Activated CD8-positive, alpha-beta memory T cell treated with anti-CD3 and anti-CD28 coated beads for 36 hours (primary cell): ENCODE data around the gene POU4F3. TPM values are rescaled to one million over a fixed set of nuclear protein-coding genes. Genes with fewer than 3 reads are reported as not detected.
"Not testable (repeated sequence)": the region's sequence is repeated elsewhere in the genome, so short reads cannot be mapped to it uniquely, and the experiment has no call there.

ENCODE experiments used
- CTCF ChIA-PET: fragments of 350-600 bp; sonication (Branson Sonifier 250); formaldehyde crosslinking; loops from one replicate; lab custom pipeline; 2021; ENCODE audit warnings: antibody characterized with exemption; lab: Charles Lee
- POLR2A ChIA-PET: fragments of 350-600 bp; sonication (Branson Sonifier 250); formaldehyde crosslinking; loops from one replicate; lab custom pipeline; 2021; ENCODE audit warnings: antibody characterized with exemption; lab: Charles Lee
- total RNA-seq, 2 experiments: library from RNA; stranded (reverse); gene quantifications; one replicate each; pipeline ENCODE4 v1.2.3, GENCODE V29; 2021

Gene POU4F3, protein sequence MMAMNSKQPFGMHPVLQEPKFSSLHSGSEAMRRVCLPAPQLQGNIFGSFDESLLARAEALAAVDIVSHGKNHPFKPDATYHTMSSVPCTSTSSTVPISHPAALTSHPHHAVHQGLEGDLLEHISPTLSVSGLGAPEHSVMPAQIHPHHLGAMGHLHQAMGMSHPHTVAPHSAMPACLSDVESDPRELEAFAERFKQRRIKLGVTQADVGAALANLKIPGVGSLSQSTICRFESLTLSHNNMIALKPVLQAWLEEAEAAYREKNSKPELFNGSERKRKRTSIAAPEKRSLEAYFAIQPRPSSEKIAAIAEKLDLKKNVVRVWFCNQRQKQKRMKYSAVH
- under 1 TPM in 1 of 2 experiments, not detected in 1; 0.08 TPM for total RNA-seq

DNA sequence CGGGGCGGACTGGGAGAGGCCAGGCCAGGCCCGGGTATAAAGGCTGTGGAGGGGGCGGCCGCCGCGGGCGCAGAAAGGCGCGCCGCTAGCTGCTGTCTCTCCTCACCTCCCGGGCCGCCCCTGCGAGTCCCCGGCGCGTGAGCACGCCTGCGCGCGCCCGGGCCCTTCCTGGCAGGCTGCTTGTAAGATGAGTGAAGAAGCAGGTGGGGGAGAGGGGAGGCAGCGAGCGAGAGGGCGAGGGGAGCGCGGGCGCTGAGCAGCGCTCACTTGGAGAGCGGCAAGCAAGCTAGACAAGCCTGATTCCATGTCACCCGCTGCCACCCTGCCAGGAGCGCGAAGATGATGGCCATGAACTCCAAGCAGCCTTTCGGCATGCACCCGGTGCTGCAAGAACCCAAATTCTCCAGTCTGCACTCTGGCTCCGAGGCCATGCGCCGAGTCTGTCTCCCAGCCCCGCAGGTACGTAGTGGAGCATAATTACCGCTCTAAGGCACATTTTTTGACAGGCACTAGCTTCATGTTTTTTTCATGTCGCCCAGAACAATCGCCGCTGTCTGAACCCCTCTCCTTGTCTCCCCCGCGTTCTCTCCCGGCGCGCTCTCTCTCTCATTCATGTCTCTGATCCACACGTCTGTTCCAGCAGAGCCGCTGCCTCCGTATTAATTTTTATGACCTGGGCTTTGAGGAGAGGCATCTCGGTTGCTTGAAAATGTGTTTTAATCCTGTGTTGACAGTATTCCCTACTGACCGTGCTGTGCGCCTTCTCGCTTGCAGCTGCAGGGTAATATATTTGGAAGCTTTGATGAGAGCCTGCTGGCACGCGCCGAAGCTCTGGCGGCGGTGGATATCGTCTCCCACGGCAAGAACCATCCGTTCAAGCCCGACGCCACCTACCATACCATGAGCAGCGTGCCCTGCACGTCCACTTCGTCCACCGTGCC is at the start of gene POU4F3:
POU4F3 (plus strand) TSS at position 66 of the 941 bp plus-strand sequence; CDS start at position 340, 274 bp downstream.
- CTCF ChIA-PET, result no interaction called here
- POLR2A ChIA-PET, result no interaction called here

DNA sequence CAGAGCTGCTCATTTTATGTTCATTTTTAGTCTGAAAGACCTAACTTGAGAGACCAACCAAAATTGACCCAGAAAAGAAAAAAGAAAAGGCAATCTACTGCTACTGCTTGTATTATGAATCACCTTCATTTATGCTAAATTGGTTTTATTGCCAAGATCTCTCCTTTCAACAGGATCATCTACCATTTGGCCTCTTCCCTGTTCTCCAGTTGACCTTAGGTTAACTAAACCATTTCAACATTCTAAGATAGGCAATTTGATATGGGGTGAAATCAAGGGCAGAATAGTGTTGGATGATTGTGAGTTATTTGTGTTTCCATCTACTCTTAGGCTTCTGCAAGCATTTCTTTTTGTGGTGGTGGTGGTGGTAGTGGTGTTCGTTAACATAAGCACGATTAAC is 48.3 kb upstream of the POU4F3 start:
- ChIA-PET POLR2A (interaction anchor here (0.6 kb wide), 1 partner anchor 60 kb away, joined by 9 read pairs; no protein-coding TSS in a partner anchor), CTCF (interaction anchor here (1.1 kb wide), 1 partner anchor 137 kb away, joined by 3 read pairs; no protein-coding TSS in a partner anchor)

DNA sequence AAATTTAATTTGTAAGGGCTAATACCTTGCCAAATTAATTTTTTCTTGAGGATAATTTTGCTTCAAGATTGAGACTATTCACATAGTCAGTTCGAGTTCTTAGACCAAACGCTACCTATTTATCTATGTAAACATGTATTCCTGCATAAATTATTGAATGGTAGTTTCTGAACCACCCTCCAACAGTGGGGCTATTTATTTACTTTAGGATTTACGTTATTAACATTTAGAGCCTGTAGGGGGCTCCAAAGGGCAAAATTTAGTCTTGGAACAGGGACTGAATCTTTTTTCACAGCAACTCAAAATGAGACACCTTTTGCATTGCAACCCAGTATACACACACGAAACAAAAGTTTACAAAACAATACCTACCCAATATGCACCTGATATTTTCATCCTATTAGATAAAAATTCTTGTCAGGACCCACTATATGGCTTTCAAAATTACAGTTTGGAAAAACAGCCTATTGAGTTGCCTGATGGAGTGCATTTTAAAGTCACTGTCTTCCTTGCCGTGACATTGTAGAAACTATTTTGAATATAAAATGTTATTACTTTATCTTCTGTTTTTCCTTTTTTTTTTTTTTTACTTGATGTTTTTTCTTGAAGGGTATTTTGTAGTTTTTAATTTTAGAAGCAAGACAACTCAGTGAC is 47.1 kb upstream of the POU4F3 start:
- CTCF ChIA-PET, result interaction anchor here (0.6 kb wide), 1 partner anchor 80 kb away, joined by 4 read pairs; no protein-coding TSS in a partner anchor
- POLR2A ChIA-PET, result interaction anchor here (0.7 kb wide), 1 partner anchor 109 kb away, joined by 3 read pairs; no protein-coding TSS in a partner anchor

DNA sequence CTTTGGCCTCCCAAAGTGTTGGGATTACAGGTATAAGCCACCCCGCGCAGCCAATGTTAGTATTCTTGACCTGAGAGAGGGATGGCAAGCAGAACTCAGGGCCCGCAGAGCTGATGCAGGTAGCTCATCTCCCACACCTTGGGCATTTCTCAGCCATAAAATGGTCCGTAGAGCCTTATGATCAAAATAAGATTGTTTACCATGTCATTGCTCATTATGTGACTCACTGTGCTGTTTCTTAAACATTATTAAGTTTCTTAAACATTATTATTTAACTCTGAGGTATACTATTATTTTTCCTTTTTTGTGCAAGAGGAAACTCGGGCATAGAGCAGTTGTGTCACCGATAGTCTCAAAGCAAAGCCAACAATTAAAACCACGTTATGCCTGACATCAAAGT is 42.4 kb upstream of the POU4F3 start:
- ChIA-PET CTCF (no interaction called here), POLR2A (no interaction called here)

DNA sequence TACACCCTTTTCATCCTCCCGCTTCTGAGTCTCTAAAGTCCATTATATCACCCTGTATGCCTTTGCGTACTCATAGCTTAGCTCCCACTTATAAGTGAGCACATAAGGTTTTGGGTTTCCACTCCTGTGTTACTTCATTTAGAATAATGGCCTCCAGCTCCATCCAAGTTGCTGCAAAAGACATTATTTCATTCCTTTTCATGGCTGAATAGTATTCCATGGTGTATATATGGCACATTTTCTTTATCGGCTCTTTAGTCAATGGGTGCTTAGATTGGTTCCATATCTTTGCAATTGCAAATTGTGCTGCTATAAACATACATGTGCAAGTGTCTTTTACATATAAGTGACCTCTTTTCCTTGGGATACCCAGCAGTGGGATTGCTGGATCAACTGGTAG is 39.7 kb upstream of the POU4F3 start:
- POLR2A ChIA-PET, result not testable (repeated sequence)
- CTCF ChIA-PET, result interaction anchor here (1.2 kb wide), 1 partner anchor 19 kb away, joined by 3 read pairs; no protein-coding TSS in a partner anchor

DNA sequence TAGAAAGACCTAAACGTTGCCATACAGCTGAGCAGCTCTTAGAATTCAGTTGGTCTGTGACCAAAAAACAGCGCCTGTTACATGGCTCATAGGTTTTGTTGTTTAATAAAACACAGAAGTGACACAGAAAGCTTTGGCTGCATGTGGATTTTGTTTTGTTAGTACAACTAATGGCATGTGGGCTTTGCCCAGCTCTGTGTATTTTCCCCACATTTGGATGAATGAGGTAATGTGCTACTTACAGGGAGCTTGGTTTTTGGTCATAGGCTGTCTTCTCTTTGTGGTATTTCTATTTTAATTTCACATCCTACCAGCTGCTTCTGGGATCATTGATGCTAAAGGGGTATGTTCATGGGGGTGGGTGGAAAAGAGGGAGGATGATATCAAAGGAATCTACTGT is 37.0 kb upstream of the POU4F3 start:
- ChIA-PET CTCF (no interaction called here), POLR2A (no interaction called here)

DNA sequence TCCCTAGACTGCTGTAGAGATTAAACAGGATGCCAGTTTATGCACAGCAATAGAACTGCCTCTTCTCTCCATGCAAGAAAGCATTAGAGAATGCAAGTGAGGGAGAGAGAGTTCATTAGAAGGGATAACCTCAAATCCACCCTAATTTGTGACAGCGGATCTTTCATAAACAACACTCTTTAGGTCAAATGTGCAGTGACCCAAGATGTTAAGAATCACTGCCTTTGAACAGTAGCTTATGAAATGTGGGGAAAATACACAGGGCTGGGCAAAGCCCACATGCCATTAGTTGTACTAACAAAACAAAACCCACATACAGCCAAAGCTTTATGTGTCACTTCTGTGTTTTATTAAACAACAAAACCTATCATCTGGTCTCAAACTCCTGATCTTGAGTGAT is 36.2 kb upstream of the POU4F3 start:
- ChIA-PET CTCF (no interaction called here), POLR2A (no interaction called here)

DNA sequence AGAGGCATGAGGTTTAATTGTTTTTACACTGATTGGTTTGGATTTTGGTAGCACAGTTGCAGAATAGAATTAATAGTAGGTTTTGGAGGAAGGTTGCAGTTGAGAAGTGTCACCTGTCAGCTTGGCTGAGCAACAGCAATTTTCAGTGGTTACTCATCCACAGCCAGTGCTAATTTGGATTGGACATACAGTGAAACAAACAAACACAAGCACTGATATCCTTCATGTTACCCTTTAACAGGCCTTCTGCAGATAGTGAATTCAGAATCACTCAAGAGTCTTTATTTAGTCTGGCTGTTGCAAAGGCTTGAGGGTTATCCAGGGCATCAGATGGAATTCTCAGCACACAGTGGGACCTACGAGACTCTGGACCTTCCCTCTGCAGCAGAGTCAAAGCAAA is 31.8 kb upstream of the POU4F3 start:
- CTCF ChIA-PET, result interaction anchor here (0.7 kb wide), 1 partner anchor 121 kb away, joined by 3 read pairs; no protein-coding TSS in a partner anchor
- POLR2A ChIA-PET, result no interaction called here

DNA sequence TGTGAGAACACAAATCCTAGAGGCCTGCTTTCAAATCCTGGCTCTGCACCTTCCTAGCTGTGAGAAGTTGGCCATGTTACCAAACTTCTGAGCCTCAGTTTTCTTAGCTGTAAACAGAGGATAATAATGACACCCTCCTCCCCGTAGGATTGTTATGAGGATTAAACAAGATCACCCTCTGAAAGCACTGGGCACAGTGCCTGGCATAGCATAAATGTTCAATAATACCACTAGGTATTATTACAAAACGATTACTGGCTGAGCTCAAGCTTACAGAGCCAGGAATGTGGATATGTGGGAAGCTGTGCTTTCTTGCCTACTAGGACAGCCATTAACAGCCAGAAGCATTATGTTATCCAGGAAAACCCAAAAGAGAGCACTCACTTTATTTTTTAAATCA is 30.8 kb upstream of the POU4F3 start:
- POLR2A ChIA-PET, result no interaction called here
- CTCF ChIA-PET, result no interaction called here

DNA sequence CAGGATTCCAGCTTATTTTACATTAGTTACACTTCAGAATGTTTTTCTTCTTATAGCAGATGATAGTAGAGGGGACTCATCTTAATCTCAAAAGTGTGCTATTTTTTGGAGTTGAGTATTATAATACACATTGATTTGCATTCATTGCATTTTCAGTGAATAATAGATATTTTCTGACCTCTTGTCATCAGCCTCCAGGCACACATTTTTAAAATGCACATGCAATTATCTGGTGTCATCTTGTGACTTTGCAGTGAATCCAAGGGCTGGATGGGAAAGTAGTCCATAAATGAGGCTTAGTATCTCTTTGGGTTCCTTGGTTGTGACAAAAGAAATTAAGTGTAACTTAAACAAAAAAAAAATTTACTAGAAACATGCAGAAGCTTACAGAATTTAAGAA is 28.1 kb upstream of the POU4F3 start:
- ChIA-PET CTCF (no interaction called here), POLR2A (no interaction called here)

DNA sequence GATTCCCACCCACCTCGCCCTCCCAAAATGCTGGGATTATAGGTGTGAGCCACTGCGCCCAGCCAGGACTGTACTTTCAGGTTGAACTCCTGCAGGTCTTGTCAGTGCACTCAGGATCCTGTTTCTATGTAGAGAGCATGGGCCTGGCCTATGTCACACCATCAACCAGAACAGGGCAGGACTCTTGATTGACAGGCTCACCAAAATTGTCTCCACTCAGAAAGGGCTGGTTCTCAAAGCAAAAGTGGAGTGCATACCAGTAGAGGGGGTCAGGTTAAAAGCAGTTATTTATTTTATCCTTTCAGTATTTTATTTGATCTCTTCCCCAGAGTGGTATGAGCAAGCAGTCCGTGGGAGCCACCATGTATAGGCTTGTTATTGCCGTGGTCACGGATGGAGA is 27.4 kb upstream of the POU4F3 start:
- ChIA-PET POLR2A (no interaction called here), CTCF (no interaction called here)

DNA sequence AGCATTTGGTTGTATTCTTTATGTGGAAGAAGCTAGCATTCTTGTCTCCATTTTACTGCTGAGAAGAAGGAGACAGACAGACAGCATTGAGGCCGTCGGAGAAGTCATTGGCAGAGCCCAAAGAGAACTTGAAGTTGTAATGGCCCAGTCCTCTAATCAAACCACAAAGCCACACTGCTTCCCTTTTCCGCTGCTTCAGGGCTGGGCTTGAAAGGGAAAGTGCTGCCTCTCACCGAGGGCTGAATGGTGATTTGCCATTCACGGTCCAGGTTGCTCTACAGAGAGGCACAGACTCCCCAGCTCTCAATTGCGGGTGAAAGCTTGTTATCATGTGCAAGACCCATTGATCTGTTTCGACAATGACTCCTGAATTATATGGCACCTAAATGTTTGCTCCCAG is 25.6 kb upstream of the POU4F3 start:
- ChIA-PET POLR2A (no interaction called here), CTCF (no interaction called here)

DNA sequence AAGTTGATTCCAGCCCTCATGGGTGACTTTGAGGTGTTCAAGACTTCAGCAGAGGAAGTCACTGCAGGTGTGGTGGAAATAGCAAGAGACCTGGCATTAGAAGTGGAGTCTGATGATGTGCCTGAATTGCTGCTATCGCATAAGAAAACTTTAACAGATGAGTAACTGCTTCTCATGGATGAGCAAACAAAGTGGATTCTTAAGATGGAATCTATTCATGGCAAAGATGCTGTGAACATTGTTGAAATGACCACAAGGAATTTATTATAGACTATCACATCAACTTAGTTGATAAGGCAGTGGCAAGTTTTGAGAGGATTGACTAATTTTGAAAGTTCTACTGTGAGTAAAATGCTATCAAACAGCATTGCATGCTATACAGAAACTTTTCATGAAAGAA is 17.1 kb upstream of the POU4F3 start:
- POLR2A ChIA-PET, result no interaction called here

DNA sequence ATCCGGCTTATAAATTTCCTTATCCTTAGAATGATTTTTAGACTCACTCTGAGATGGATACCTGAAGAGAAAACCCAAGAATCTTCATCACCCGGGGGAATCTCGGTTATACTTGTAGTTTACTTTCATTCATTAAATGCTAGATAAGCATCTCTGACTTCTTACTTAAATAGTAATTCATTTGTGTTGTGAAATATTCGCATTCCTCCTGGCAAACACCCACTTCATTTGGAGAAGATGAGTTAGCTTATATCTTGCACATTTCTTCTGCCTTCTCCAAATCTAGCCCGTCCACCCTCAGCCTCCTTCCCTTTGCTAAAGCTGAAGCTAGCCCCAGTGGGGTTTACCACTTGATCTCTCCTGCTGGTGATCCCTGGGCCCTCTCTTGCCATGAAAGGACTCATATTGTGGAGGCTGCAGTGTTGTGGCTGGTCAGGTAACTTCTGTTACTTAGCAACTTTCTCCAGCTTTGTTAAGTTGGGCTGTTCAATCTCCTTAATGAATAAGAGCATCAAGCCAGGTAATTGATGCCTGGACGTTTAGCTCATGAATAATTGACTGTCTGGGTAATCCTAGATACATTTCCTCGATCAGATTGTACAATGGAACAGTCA is 11.3 kb upstream of the POU4F3 start:
- ChIA-PET CTCF (no interaction called here), POLR2A (no interaction called here)

More for the DNA sequence above, 17.1 kb upstream of the POU4F3 start:
- CTCF ChIA-PET, result no interaction called here

DNA sequence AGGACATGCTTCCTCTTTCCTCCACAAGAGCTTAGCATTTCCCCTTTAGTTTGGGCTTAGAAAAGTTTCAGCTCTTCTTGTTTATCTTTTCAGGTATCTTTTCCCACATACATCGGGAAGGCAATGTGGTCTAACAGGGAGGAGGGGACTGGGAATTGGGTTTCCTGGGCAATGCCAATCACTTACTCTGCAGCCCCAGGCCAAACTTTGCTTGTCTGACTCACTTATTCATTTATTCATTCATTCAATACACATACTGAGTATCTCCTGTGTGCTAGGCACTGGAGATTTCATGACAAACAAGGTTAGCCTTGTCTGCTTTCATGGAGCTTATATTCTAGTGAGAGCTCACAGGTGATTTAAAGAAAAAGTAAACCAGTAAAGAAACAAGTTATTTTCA is 10.7 kb upstream of the POU4F3 start:
- CTCF ChIA-PET, result no interaction called here
- POLR2A ChIA-PET, result no interaction called here

DNA sequence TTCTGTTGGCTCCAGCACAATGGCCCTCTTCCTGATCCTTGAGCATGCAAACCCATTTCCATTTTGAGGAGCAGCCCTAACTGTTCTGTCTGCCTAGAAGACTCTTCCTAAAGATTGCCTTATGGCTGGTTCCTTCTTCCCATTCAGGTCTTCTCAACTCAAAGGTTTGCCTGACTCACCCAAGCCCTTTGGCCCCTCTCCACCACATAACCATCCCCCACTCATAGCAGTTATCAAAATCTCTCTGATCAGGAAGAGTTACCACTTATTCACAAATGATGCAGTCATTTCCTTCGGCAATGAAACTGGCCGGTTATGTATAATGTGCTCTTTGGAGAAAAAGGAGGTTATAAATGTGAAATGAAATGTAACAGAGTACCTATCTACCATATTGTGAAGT is 8.9 kb upstream of the POU4F3 start:
- ChIA-PET POLR2A (no interaction called here), CTCF (no interaction called here)

DNA sequence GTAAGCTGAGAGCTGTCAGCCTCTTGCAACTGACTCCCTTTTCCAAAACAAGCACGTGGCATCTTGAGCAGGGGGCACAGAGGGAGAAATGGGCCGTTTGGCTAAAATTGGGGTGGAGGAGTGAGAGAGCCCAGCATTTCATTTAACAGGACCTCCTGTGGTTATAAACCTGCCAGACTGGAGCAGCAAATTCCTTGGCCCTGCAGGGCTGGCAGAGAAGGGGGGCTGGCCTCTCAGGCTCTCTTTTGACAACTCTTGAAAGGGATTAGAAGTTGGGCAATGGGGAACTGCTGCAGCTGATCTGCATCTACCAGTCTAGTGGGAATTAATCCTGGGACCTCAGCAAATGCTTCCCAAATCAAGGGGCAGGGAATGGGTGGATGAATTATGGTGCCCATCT is 7.2 kb upstream of the POU4F3 start:
- POLR2A ChIA-PET, result no interaction called here
- CTCF ChIA-PET, result no interaction called here

DNA sequence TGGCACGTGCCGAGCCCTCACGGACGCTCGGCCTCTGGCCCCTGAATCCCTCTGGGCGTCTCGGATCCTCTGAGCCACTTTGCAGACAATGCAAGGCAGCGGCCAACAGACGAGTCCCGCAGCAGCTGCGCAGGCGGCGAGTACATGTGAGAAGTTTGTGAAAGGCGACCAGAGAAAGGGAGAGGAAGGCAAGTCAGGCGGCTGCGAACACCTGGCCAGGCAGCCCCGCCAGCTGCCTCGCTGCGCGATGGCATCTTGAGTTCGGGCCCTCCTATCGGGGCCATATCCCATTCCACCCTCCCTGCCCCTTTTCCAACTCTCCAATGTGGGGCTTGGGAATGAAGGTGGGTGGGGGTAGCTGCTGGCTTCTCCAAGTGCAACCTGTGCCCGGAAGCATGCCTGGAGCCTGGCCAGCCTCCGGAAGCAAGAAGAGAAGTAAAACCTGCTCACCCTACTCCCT is 4.5 kb upstream of the POU4F3 start:
- ChIA-PET CTCF (no interaction called here), POLR2A (no interaction called here)

DNA sequence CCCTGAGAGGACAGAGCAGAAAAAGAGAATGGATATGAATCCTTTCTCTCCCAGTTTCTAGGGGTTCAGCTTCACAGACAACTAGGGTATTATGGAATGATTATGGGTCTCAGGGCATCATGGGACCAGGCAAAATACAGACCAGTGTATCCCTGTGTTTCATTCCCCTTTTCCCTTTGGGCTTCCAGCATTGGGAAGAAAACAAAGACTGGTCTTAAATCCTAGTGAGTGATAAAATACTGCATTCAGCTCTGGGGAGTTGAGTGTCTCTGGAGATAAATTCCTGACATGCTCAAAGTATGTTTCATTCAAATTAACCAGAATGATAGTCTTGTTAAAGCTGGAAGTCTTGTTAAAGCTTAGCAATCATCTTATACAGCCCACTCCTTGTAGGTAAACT is 2.4 kb upstream of the POU4F3 start:
- ChIA-PET POLR2A (no interaction called here), CTCF (no interaction called here)
